ENCODE measurements around the gene SIRPB1. TPM values are rescaled to one million over a fixed set of nuclear protein-coding genes. Genes with fewer than 3 reads are reported as not detected.

Gene SIRPB1
- 1 to 10 TPM; 5.4 to 7.4 TPM for total RNA-seq

GRCh38 chr20:1619861-1620444 is at the start of gene SIRPB1:
SIRPB1 (minus strand) TSS chr20:1620009; CDS start chr20:1619944, 65 bp downstream.

DNA sequence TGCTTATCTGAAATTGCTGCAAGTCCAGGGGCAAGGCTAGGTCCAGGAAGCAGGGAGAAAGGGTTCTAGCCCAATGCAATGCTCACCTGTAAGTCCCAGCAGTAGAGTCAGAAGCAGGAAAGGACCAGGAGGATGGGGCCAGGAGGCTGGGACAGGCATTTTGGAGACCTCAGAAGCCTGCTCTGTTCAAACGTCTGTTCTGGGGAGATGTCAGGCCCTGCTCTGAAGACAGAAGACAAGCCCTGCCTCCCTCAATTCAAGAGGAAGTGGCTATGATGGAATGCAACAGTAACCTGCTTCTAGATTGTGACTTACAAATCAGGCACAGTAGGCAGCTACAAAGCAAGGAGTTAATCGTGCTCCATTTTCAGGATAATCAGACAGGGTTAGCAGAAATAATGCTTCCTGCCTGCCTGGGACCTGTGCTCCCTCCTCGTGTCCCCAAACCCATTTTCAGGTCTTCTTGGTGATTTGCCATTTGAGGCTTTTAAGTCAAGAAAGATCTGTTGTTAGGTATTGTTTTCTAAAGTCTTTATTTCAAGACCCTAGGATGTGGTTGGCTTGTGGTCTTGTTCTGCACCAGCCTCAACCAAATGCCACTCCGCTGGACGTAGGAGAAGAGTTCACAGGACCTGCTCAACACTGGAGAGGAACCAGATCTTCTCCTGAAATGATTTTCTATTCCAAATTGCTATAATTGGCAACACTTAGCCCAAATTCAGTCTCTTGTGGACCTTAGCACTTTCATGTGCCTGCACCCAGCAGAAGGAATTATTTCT is 37.9 kb upstream of the SIRPB1 start, which contains the start of gene SIRPG:
Gene SIRPG, minus strand, starts transcription at position 224 of the 779 bp plus-strand sequence. Its CDS starts 65 bp downstream, at position 159.

Other genes with a start within 250 kb of the SIRPB1 start
- 100 to 1,000 TPM; 208 to 214 TPM for gene FKBP1A, start 227.0 kb downstream of the SIRPB1 start, total RNA-seq
- 10 to 100 TPM; 55.3 to 57.1 TPM for gene NSFL1C, start 153.2 kb downstream of the SIRPB1 start, total RNA-seq
- gene SIRPB2, start 128.6 kb downstream of the SIRPB1 start, total RNA-seq = not detected
- under 1 TPM in 1 of 2 experiments, not detected in 1; 0.13 TPM for gene SIRPD, start 62.3 kb downstream of the SIRPB1 start, total RNA-seq
- gene SIRPG, start 37.8 kb upstream of the SIRPB1 start, total RNA-seq = 100 to 1,000 TPM; 108 to 113 TPM

All from activated naive CD4-positive, alpha-beta T cell treated with anti-CD3 and anti-CD28 coated beads, Interleukin-2, amount 10 ng/mL, durations not matched to agents 5 hours and 36 hours (primary cell).